ENCODE data around the gene SASH1.

DNA sequence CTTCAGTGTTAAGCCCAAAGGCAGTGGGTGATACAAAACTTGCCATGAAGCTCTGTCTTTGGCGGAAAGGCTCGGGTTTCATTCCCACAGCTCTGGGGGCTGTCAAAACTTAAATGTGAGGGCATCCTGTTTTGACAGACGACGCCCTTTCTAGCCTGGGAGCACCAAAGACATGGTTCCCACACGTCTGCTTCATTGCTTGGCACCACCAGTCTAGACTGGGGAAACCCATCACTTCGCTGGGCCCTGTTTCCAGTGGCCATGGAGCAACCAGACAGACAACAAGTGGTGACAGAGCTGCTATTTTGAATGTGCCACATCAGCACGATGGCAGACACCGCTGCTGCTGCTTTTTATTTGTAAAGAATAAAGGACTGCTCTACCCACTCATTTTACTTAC, 127.5 kb downstream of the SASH1 start:
- TF ChIP-seq, protein P1, sequence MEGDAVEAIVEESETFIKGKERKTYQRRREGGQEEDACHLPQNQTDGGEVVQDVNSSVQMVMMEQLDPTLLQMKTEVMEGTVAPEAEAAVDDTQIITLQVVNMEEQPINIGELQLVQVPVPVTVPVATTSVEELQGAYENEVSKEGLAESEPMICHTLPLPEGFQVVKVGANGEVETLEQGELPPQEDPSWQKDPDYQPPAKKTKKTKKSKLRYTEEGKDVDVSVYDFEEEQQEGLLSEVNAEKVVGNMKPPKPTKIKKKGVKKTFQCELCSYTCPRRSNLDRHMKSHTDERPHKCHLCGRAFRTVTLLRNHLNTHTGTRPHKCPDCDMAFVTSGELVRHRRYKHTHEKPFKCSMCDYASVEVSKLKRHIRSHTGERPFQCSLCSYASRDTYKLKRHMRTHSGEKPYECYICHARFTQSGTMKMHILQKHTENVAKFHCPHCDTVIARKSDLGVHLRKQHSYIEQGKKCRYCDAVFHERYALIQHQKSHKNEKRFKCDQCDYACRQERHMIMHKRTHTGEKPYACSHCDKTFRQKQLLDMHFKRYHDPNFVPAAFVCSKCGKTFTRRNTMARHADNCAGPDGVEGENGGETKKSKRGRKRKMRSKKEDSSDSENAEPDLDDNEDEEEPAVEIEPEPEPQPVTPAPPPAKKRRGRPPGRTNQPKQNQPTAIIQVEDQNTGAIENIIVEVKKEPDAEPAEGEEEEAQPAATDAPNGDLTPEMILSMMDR (IDR thresholded peaks at IDR 0.05), result no peak
- TF ChIP-seq POLR2A (IDR thresholded peaks at IDR 0.05), result no peak

All from heart left ventricle (tissue), 13 donors.